Smooth muscle cell (in vitro differentiated cells): ENCODE measurements around the gene LBHD2. TPM values are rescaled to one million over a fixed set of nuclear protein-coding genes. Genes with fewer than 3 reads are reported as not detected.

Experiments
- DNase-seq: peaks from one replicate; lab custom pipeline; 2025; ENCODE audit not compliant: unreplicated experiment; lab: John Stamatoyannopoulos, UW
- H2AFZ ChIP-seq: fragments of 200-600 bp; sonication (generic); 2 replicates; pipeline ENCODE4 v1.6.0; 2016; ENCODE audit warnings: antibody characterized with exemption, low read depth, mild to moderate bottlenecking
- H3F3A ChIP-seq: fragments of 200-600 bp; sonication (generic); 2 replicates; pipeline ENCODE4 v1.6.0; 2017; ENCODE audit warnings: antibody characterized with exemption, low read depth
- H3K27ac ChIP-seq: fragments of 200-600 bp; sonication (generic); 2 replicates; pipeline ENCODE4 v1.5.1; 2016; ENCODE audit warnings: low read depth, mild to moderate bottlenecking
- H3K27me3 ChIP-seq: fragments of 200-600 bp; sonication (generic); 2 replicates; pipeline ENCODE4 v1.6.1; 2016; ENCODE audit warnings: low read depth, mild to moderate bottlenecking
- H3K36me3 ChIP-seq: fragments of 200-600 bp; sonication (generic); 2 replicates; pipeline ENCODE4 v1.5.1; 2016; ENCODE audit warnings: low read depth
- H3K4me1 ChIP-seq: fragments of 200-600 bp; sonication (generic); 2 replicates; pipeline ENCODE4 v1.5.1; 2016; ENCODE audit warnings: low read depth
- H3K4me2 ChIP-seq: fragments of 200-600 bp; sonication (generic); 2 replicates; pipeline ENCODE4 v1.6.0; 2016; ENCODE audit warnings: mild to moderate bottlenecking
- H3K4me3 ChIP-seq: fragments of 200-600 bp; sonication (generic); 2 replicates; pipeline ENCODE4 v1.5.1; 2016; ENCODE audit warnings: mild to moderate bottlenecking
- H3K79me2 ChIP-seq: fragments of 200-600 bp; sonication (generic); 2 replicates; pipeline ENCODE4 v1.6.0; 2016; ENCODE audit warnings: low read depth, mild to moderate bottlenecking
- H3K9ac ChIP-seq: fragments of 200-600 bp; sonication (generic); 2 replicates; pipeline ENCODE4 v1.6.0; 2016; ENCODE audit warnings: low read depth
- H3K9me3 ChIP-seq: fragments of 200-600 bp; sonication (generic); replicated peaks from 2 replicates; pipeline ENCODE4 v1.5.1; 2016; ENCODE audit warnings: low read depth
- H4K20me1 ChIP-seq: fragments of 200-600 bp; sonication (generic); 2 replicates; pipeline ENCODE4 v1.6.0; 2016; ENCODE audit warnings: low read depth
- WGBS: methylation state at CpG from one replicate; pipeline ENCODE4 v1.1.7; 2016; ENCODE audit warnings: low lambda C conversion rate; 5-methylcytosine and 5-hydroxymethylcytosine counted together
- polyA plus RNA-seq: library from polyadenylated mRNA; unstranded; fragments of >200 nt; fragmentation: Nextera tagmentation; extraction: Ambion mirVana; gene quantifications from 2 replicates; pipeline ENCODE4 v1.2.1, GENCODE V29; 2016
- total RNA-seq: library from RNA; depleted of rRNA; stranded (reverse); fragments of >200 nt; gene quantifications from 2 replicates; pipeline ENCODE4 v1.2.3, GENCODE V29; 2014
- TF ChIP-seq, protein P1 (sequence below): fragments of 200-600 bp; sonication (generic); IDR thresholded peaks from 2 replicates; pipeline ENCODE4 v1.5.1; 2017; ENCODE audit warnings: borderline replicate concordance, mild to moderate bottlenecking, antibody characterized with exemption; ENCODE audit not compliant: insufficient read depth, poor library complexity, severe bottlenecking

LBHD2 gene
- total and polyA plus RNA-seq, 2 experiments from 2014 or later, result not detected

GRCh38 chr14:103123634-103124500 is 39.9 kb downstream of the LBHD2 start:
- H3K27ac ChIP-seq, result peak overlapping the region; percentile 23
- H3K4me1 ChIP-seq, result peaks cover 31% of the 10 kb centered on the region
- no peak for DNase-seq
- H4K20me1 ChIP-seq, result peaks cover 45% of the 10 kb centered on the region
- H3K4me2 ChIP-seq, result peak overlapping the region; percentile 94
- H3K9ac ChIP-seq, result peak overlapping the region; percentile 70
- TF ChIP-seq, protein P1, sequence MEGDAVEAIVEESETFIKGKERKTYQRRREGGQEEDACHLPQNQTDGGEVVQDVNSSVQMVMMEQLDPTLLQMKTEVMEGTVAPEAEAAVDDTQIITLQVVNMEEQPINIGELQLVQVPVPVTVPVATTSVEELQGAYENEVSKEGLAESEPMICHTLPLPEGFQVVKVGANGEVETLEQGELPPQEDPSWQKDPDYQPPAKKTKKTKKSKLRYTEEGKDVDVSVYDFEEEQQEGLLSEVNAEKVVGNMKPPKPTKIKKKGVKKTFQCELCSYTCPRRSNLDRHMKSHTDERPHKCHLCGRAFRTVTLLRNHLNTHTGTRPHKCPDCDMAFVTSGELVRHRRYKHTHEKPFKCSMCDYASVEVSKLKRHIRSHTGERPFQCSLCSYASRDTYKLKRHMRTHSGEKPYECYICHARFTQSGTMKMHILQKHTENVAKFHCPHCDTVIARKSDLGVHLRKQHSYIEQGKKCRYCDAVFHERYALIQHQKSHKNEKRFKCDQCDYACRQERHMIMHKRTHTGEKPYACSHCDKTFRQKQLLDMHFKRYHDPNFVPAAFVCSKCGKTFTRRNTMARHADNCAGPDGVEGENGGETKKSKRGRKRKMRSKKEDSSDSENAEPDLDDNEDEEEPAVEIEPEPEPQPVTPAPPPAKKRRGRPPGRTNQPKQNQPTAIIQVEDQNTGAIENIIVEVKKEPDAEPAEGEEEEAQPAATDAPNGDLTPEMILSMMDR, result peak; percentile 36
- H3F3A ChIP-seq, result no peaks in the 10 kb centered on the region
- H3K79me2 ChIP-seq, result peaks cover 6% of the 10 kb centered on the region
- H3K27me3 ChIP-seq, result no peaks in the 10 kb centered on the region
- 32% methylated on average over 39 of the region's 48 CpGs for WGBS
- H3K36me3 ChIP-seq, result no peaks in the 10 kb centered on the region
- no peaks in the 10 kb centered on the region for H3K9me3 ChIP-seq
- H2AFZ ChIP-seq, result peak overlapping the region; percentile 84
- H3K4me3 ChIP-seq, result peak overlapping the region; percentile 66

- H3F3A ChIP-seq, result no peaks in the 10 kb centered on the region
- no peaks in the 10 kb centered on the region for H3K36me3 ChIP-seq
- no peak overlapping the region for H3K9ac ChIP-seq
- no peak overlapping the region for H2AFZ ChIP-seq
- H3K9me3 ChIP-seq, result no peaks in the 10 kb centered on the region
- H3K4me2 ChIP-seq, result peak overlapping the region; percentile 94
- H4K20me1 ChIP-seq, result peaks cover 52% of the 10 kb centered on the region
- no peak overlapping the region for H3K27ac ChIP-seq
- DNase-seq, result no peak
- TF ChIP-seq, protein P1, result no peak
- peaks cover 6% of the 10 kb centered on the region for H3K79me2 ChIP-seq
- H3K4me3 ChIP-seq, result peak overlapping the region; percentile 66
- H3K27me3 ChIP-seq, result no peaks in the 10 kb centered on the region
- 100% methylated on average over 1 of the region's 5 CpGs for WGBS
- H3K4me1 ChIP-seq, result peaks cover 31% of the 10 kb centered on the region
Observed at GRCh38 chr14:103124501-103125001, 40.5 kb downstream of the LBHD2 start.

DNA sequence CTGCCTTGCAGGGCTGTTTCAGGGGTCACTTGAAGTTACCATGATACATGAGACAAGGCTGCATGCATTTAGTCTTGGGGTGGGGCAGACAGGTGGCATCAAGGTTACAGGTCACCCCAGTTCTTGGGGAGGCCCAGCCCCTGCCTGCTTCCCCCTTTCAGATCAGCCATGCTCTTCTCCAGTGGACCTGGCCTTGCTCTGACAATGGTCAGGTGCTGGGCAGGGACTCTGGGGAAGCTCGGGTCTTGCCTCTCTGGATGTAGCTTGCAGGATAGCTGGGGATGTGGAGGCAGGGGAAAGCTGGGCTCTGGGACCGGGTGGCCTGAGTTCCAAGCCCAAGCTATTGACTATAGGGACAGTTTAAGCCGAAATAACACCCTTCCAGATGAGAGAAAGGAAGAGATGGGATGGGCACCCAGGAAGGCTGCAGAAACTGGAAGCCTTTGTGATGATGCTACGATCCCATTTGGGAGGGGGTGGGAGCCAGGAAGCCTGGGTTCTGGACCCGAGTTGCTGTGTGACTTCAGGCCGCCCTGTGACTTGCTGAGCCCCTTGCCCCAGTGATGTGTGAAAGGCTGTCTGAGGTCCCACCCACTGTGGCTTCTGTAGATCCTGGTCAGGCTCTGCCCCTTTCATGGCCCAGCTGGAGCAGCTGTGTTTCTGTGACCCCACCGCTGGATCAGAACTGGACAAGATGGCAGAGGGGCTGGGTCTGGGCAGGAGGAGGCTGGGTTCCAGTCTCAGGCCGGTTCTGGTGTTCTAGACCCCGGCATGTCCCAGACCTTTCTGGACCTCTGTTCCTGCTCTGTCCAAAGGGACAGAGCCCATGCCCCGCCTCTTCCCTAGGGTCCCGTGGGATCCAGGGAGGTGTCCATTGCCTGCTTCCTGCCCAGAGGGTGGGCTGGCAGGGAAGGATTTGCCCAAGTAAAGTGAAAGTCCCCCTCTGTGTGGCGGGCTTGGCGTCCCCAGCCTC is 41.4 kb downstream of the LBHD2 start:
- peak overlapping the region; percentile 94 for H3K4me2 ChIP-seq

More for the DNA sequence above, 41.4 kb downstream of the LBHD2 start:
- peaks cover 31% of the 10 kb centered on the region for H3K4me1 ChIP-seq
- H3K36me3 ChIP-seq, result no peaks in the 10 kb centered on the region
- no peak for DNase-seq
- H3K79me2 ChIP-seq, result peaks cover 6% of the 10 kb centered on the region
- no peak overlapping the region for H3K27ac ChIP-seq
- H4K20me1 ChIP-seq, result peaks cover 53% of the 10 kb centered on the region
- TF ChIP-seq, protein P1, result no peak
- H3F3A ChIP-seq, result no peaks in the 10 kb centered on the region
- WGBS, result 96% methylated on average over 13 of the region's 13 CpGs
- no peaks in the 10 kb centered on the region for H3K27me3 ChIP-seq
- no peak overlapping the region for H2AFZ ChIP-seq
- no peaks in the 10 kb centered on the region for H3K9me3 ChIP-seq
- H3K9ac ChIP-seq, result no peak overlapping the region
- H3K4me3 ChIP-seq, result no peak overlapping the region
